ENCODE results near the gene SLC35F3. TPM values are rescaled to one million over a fixed set of nuclear protein-coding genes. Genes with fewer than 3 reads are reported as not detected.

Gene SLC35F3
- total RNA-seq, 1 experiment from 2014 or later: 3.3 TPM

GRCh38 chr1:234212764-234213657 lies 308.5 kb downstream of the SLC35F3 start:
- TF ChIP-seq CTCF (IDR thresholded peaks at IDR 0.05; ENCODE audit: unreplicated experiment): peak; percentile 34
- intact Hi-C loops (cut with micrococcal nuclease): loop anchor here (1.0 kb wide), 1 partner anchor 97 kb away; no protein-coding TSS in a partner anchor
- DNase-seq (ENCODE audit: unreplicated experiment): peak; percentile 77
- H3K27me3 Mint-ChIP-seq (ENCODE audit: insufficient read depth, unreplicated experiment): no peaks in the 10 kb centered on the region
- H3K4me3 Mint-ChIP-seq (ENCODE audit: unreplicated experiment): no peak overlapping the region
- CTCF ChIA-PET: interaction anchor here (0.5 to 4.5 kb wide), 12 partner anchors 9 to 802 kb away, joined by 3 to 37 read pairs (median 4); no protein-coding TSS in a partner anchor
- BruUV-seq (replicated peaks): no TSS peak
- POLR2A ChIA-PET: interaction anchor here (0.8 to 1.5 kb wide), 4 partner anchors 9 to 27 kb away, joined by 3 to 6 read pairs (median 4); no protein-coding TSS in a partner anchor
- peaks cover 6% of the 10 kb centered on the region for H3K4me1 Mint-ChIP-seq (ENCODE audit: insufficient read depth, unreplicated experiment)
- H3K36me3 Mint-ChIP-seq (ENCODE audit: insufficient read depth, unreplicated experiment): no peaks in the 10 kb centered on the region
- H3K27ac Mint-ChIP-seq (ENCODE audit: low read depth, unreplicated experiment): no peak overlapping the region
- H3K9me3 Mint-ChIP-seq (ENCODE audit: unreplicated experiment): peaks cover 7% of the 10 kb centered on the region

- no peaks in the 10 kb centered on the region for H3K27me3 Mint-ChIP-seq (ENCODE audit: insufficient read depth, unreplicated experiment)
- CTCF ChIA-PET: interaction anchor here (0.7 to 4.5 kb wide), 6 partner anchors 8 to 99 kb away, joined by 3 to 37 read pairs (median 4); no protein-coding TSS in a partner anchor
- peaks cover 2% of the 10 kb centered on the region for H3K4me1 Mint-ChIP-seq (ENCODE audit: insufficient read depth, unreplicated experiment)
- peak overlapping the region; percentile 67 for H3K4me3 Mint-ChIP-seq (ENCODE audit: unreplicated experiment)
- POLR2A ChIA-PET: interaction anchor here (0.6 to 1.5 kb wide), 5 partner anchors 10 to 91 kb away, joined by 3 to 6 read pairs (median 3); no protein-coding TSS in a partner anchor
- BruUV-seq (replicated peaks): no TSS peak
- no peak overlapping the region for H3K27ac Mint-ChIP-seq (ENCODE audit: low read depth, unreplicated experiment)
- no peak for DNase-seq (ENCODE audit: unreplicated experiment)
- no peaks in the 10 kb centered on the region for H3K36me3 Mint-ChIP-seq (ENCODE audit: insufficient read depth, unreplicated experiment)
- no peak for TF ChIP-seq CTCF (IDR thresholded peaks at IDR 0.05; ENCODE audit: unreplicated experiment)
- intact Hi-C loops (cut with micrococcal nuclease): no loop called here
- peaks cover 7% of the 10 kb centered on the region for H3K9me3 Mint-ChIP-seq (ENCODE audit: unreplicated experiment)
These were observed 309.2 kb downstream of the SLC35F3 start for GRCh38 chr1:234213658-234214128.

GRCh38 chr1:234214129-234214910 lies 309.8 kb downstream of the SLC35F3 start:
- no TSS peak for BruUV-seq (replicated peaks)
- H3K4me1 Mint-ChIP-seq (ENCODE audit: insufficient read depth, unreplicated experiment): no peaks in the 10 kb centered on the region
- ChIA-PET POLR2A (interaction anchor here (0.6 to 1.5 kb wide), 5 partner anchors 10 to 91 kb away, joined by 3 to 6 read pairs (median 3); no protein-coding TSS in a partner anchor), CTCF (interaction anchor here (0.6 to 4.5 kb wide), 8 partner anchors 22 to 557 kb away, joined by 3 to 37 read pairs (median 4); no protein-coding TSS in a partner anchor)
- no peaks in the 10 kb centered on the region for H3K36me3 Mint-ChIP-seq (ENCODE audit: insufficient read depth, unreplicated experiment)
- no peak overlapping the region for H3K27ac Mint-ChIP-seq (ENCODE audit: low read depth, unreplicated experiment)
- H3K9me3 Mint-ChIP-seq (ENCODE audit: unreplicated experiment): peaks cover 7% of the 10 kb centered on the region
- DNase-seq (ENCODE audit: unreplicated experiment): no peak
- H3K4me3 Mint-ChIP-seq (ENCODE audit: unreplicated experiment): peak overlapping the region; percentile 67
- TF ChIP-seq CTCF (IDR thresholded peaks at IDR 0.05; ENCODE audit: unreplicated experiment): no peak
- H3K27me3 Mint-ChIP-seq (ENCODE audit: insufficient read depth, unreplicated experiment): no peaks in the 10 kb centered on the region
- intact Hi-C loops (cut with micrococcal nuclease): no loop called here
